Dedifferentiated amniotic fluid mesenchymal stem cell (primary cell): ENCODE data around the gene CUEDC2.

Experiments
- DNase-seq: peaks from one replicate; pipeline ENCODE4 v3.0.0-alpha.2; 2016; ENCODE audit errors: extremely low spot score

Gene CUEDC2

DNA sequence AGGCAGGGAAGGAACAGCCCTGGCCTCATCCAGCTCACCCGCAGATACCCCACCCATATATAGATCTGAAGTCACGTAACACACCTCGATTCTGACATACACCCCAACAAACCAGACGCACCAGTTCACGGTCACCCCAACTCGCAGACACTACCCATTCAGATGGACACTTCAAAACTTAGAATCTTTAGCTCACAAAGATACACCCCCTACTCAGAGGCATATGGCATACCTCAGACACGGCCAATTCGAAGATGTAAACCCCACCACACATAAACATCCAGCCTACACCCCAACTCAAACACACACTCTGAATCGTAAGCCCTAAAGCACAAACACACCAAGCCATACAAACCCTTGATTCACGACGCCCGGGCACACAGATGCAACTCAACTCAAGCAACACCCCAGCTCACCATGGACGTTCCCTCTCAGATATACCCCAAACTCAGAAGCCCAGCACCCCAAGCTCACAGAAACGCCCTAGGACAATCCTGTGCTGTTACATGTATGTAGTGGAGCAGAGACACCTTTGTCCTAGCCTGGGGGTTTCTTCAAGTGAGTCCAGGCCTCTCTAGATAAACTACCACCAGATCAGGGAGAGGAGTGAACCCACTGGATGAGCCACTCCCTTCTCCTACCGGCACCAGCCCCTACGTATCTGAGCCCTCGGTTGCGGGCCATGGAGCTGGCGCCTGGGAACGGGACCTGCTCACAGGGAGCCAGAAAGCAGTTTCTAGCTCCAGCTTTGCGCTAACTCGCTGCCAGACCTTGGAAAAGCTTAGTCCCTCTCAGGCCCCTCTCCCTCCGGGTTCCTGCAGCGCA is 22.6 kb downstream of the CUEDC2 start:
- DNase-seq: no peak

- DNase-seq: peak; percentile 46
Measured at GRCh38 chr10:102408728-102409603, 23.4 kb downstream of the CUEDC2 start.

- no peak for DNase-seq
Measured at GRCh38 chr10:102408131-102408727, 24.1 kb downstream of the CUEDC2 start.

DNA sequence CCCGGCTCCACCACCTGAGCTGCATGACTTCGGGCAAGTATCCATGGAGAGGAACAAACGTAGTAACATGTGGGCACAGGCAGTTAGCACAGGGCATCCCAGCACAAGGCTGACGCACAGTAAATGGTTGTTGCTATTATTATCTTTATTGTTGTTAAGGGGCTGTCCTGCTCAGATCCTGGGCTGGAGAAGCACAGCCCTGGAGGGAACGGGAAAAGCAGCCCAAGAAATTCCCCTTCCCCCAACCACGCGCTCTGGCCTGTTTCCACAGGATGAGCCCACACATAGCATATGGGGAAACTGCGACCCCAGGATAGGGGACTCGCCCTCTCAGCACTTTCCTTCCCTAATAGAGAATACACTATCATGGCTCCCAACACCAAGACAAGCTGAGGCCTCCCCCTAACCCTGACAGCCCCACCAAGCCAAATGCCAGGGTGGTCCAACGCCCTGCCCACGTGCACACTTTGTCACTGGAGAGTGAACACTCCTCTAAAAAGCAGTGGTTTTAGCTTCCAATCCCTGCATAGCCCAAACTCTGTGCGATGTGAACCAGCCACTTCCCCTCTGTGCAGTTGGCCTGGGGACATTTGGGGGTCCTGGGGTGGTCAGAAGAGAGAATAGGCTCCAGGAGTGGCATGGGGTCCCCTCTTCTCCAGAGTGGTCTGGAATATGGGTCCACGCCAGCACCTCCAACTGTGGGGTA is 24.8 kb downstream of the CUEDC2 start:
- DNase-seq: no peak

- DNase-seq: no peak
Measured at GRCh38 chr10:102406815-102407214, 25.6 kb downstream of the CUEDC2 start.

DNA sequence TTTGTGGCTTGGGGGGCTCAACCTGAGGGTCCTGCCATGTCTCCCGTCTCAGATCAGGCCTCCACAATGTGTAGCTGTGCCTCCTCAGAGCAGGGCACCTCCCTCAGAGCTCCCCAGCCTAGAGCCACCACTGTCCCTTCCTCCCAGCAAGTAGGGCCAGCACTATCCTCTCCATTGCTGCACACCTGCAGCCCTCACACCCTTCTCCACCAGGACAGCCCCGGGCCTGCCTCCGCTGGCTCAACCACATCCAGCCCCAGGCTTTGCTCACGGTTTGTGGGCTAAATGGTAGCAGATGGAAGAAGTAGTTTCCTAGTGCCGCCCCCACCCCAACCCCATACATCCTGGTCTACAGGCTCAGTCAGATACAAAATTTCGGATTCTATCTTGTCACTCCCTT is 26.7 kb downstream of the CUEDC2 start:
- DNase-seq: no peak

DNA sequence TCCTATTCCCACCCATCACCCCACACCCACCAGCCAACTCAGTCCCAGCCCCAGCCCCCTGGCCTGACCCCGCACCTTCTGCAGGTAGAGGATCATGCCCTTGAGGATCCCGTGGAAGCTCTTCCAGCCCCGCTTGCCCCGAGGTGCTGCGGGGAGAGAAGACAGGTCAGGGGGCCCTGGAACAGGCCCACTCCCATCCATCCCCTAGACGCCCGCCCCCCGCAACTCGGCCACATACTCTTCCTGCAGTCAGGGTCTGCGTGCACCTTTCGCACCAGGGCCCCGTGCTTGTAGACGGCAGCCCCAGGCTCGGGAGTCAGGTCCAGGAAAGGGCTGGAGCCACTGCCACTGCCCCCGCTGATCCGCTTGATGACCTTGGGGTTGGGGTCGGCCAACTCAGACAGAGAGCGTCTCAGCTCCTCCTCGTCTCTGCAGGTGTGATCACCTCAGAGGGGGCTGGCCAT is 27.2 kb downstream of the CUEDC2 start:
- DNase-seq: no peak

- no peak for DNase-seq
Measured at GRCh38 chr10:102404361-102405107, 27.8 kb downstream of the CUEDC2 start.

DNA sequence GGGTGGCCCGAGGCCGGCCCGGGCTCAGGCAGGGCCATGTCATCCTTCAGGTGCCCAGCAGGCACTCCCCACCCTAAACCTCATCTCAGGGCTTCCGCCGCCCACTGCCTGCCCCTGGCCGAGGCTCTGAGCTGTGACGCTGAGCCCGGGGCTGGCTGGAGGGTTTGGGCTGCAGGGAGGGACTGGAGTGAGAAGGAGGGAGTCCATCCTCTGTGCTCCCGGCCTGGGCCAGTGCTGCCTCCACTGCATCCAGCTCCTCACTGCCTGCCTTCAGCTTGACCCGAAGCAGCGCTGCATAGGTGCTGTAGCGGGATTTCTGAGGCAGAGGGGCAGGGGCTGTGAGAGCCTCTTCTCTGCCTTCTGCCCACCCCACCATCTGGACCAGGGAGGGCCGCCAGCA is 29.3 kb downstream of the CUEDC2 start:
- no peak for DNase-seq

DNA sequence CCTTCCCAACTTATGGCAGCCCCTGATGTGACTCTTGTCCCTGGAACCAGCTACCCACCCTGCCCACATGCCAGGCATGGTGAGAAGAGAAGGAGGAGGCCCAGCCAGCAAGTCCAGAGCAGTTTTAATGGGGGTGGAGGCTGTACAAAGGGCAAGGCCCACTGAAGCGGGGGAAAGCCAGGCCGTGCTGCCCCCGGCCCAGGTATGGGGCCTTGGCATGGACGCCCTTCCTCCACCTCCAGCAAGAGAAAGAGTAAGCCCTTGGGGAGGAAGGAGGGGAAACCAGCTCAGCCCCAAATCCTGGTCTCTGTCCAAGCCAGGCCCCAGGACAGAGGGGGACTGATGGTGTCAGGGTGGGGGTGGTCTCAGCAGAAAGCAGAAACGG is 29.9 kb downstream of the CUEDC2 start:
- no peak for DNase-seq

GRCh38 chr10:102401735-102402511 is 30.5 kb downstream of the CUEDC2 start:
- no peak for DNase-seq

DNA sequence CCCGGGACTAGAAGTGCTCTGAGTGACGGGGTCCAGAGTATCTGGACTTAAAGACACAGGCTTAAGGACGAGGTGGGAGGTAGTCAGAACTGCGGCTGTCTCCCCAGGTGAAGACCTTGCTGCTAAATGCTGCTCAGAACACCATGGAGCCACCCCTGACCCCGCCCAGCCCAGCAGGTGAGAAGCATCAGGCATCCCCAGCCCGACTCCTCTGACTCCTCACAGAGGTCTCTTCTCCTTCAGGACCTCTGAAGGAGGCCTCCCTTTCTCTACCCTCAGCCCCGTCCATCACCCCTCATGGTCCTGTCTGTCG is 31.1 kb downstream of the CUEDC2 start:
- no peak for DNase-seq

GRCh38 chr10:102400598-102401341 is 31.6 kb downstream of the CUEDC2 start:
- no peak for DNase-seq

DNA sequence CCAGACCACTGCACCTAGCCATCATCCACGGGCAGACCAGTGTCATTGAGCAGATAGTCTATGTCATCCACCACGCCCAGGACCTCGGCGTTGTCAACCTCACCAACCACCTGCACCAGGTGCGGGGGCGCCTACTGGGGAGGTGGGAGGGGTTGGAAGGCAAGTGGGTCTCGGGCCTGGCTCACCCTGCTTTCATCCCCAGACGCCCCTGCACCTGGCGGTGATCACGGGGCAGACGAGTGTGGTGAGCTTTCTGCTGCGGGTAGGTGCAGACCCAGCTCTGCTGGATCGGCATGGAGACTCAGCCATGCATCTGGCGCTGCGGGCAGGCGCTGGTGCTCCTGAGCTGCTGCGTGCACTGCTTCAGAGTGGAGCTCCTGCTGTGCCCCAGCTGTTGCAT is 32.3 kb downstream of the CUEDC2 start:
- DNase-seq: no peak

GRCh38 chr10:102399217-102400021 is 33.0 kb downstream of the CUEDC2 start:
- peak; percentile 73 for DNase-seq

- DNase-seq: no peak
Measured at GRCh38 chr10:102398172-102399020, 34.0 kb downstream of the CUEDC2 start.

- DNase-seq: no peak
Measured at GRCh38 chr10:102397222-102398171, 34.9 kb downstream of the CUEDC2 start.
